Glutamatergic neuron (in vitro differentiated cells): Measurements from ENCODE around the gene SLIT3. TPM values are rescaled to one million over a fixed set of nuclear protein-coding genes. Genes with fewer than 3 reads are reported as not detected.

ENCODE experiments used
- DNase-seq: peaks from one replicate; pipeline ENCODE4 v3.0.0; 2022
- H3K27ac Mint-ChIP-seq: one replicate; pipeline ENCODE4 v1.8.0; 2020; ENCODE audit warnings: mild to moderate bottlenecking, mixed read lengths, inconsistent platforms; ENCODE audit not compliant: unreplicated experiment
- H3K27me3 Mint-ChIP-seq: one replicate; pipeline ENCODE4 v1.8.0; 2020; ENCODE audit warnings: mild to moderate bottlenecking, moderate library complexity, mixed read lengths, inconsistent platforms; ENCODE audit not compliant: unreplicated experiment
- H3K36me3 Mint-ChIP-seq: one replicate; pipeline ENCODE4 v1.8.0; 2020; ENCODE audit warnings: mild to moderate bottlenecking, mixed read lengths, inconsistent platforms; ENCODE audit not compliant: unreplicated experiment
- H3K4me1 Mint-ChIP-seq: one replicate; pipeline ENCODE4 v1.8.0; 2020; ENCODE audit warnings: mild to moderate bottlenecking, low read depth, mixed read lengths, inconsistent platforms; ENCODE audit not compliant: unreplicated experiment
- H3K4me3 Mint-ChIP-seq: one replicate; pipeline ENCODE4 v1.8.0; 2020; ENCODE audit warnings: mild to moderate bottlenecking, mixed read lengths, inconsistent platforms; ENCODE audit not compliant: unreplicated experiment
- H3K9me3 Mint-ChIP-seq: one replicate; pipeline ENCODE4 v1.8.0; 2020; ENCODE audit warnings: mild to moderate bottlenecking, moderate library complexity, mixed read lengths, inconsistent platforms; ENCODE audit not compliant: unreplicated experiment
- total RNA-seq: library from RNA; stranded (reverse); fragmentation: NEBNext Ultra II Directional; extraction: Animal tissue kit (Norgen Biotek cat#: 25700); gene quantifications from one replicate; pipeline ENCODE4 v1.2.1, GENCODE V29; 2021; ENCODE audit not compliant: unreplicated experiment
- TF ChIP-seq, protein P1 (sequence below): fragments of 200-600 bp; sonication (generic); IDR thresholded peaks from one replicate; pipeline ENCODE4 v1.5.0; 2021; ENCODE audit not compliant: partially characterized antibody, unreplicated experiment

SLIT3 gene
- total RNA-seq, 1 donor from 2014 or later: 11.5 TPM

DNA sequence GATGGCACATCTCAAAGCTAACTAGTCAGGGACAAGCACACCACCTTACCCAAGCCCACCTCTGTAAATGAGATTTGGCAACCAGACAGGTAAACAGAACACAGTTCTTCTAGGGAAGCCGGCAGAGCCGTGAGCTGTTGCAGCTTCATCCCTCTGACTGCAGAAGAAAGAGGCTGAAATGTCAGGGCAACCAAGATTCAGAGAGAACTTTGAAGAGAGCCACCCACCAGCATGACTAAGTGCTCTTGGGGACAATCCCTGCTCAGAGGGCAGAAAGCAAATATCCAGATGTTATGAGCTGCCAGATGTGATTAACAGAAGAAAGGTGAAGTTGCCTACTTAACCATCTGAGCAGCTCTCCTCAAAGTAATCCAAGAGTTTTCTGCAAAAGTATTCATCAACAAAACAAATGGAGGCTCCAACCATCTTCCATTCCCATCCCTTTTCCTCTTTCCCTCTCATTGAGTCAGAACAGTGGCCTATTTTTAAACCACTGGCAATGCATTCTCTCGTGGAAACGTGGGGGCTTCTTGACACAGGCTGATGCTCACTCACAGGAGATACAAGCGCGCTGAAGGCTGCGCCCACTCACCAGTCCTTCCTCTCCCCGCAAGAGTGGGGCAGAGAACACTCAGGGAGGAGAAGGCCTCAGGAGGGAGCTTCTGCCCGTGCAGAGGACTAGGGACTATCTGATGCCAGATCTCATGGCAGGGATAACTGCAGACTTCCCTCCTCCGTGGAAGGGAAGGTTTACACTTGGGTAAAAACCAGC, 57.1 kb downstream of the SLIT3 start:
- DNase-seq: no peak
- no peaks in the 10 kb centered on the region for H3K4me1 Mint-ChIP-seq
- H3K27me3 Mint-ChIP-seq: peaks cover 3% of the 10 kb centered on the region
- TF ChIP-seq, protein P1, sequence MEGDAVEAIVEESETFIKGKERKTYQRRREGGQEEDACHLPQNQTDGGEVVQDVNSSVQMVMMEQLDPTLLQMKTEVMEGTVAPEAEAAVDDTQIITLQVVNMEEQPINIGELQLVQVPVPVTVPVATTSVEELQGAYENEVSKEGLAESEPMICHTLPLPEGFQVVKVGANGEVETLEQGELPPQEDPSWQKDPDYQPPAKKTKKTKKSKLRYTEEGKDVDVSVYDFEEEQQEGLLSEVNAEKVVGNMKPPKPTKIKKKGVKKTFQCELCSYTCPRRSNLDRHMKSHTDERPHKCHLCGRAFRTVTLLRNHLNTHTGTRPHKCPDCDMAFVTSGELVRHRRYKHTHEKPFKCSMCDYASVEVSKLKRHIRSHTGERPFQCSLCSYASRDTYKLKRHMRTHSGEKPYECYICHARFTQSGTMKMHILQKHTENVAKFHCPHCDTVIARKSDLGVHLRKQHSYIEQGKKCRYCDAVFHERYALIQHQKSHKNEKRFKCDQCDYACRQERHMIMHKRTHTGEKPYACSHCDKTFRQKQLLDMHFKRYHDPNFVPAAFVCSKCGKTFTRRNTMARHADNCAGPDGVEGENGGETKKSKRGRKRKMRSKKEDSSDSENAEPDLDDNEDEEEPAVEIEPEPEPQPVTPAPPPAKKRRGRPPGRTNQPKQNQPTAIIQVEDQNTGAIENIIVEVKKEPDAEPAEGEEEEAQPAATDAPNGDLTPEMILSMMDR: no peak
- peaks cover 2% of the 10 kb centered on the region for H3K9me3 Mint-ChIP-seq
- H3K36me3 Mint-ChIP-seq: peaks cover 9% of the 10 kb centered on the region
- H3K27ac Mint-ChIP-seq: no peak overlapping the region
- no peak overlapping the region for H3K4me3 Mint-ChIP-seq

DNA sequence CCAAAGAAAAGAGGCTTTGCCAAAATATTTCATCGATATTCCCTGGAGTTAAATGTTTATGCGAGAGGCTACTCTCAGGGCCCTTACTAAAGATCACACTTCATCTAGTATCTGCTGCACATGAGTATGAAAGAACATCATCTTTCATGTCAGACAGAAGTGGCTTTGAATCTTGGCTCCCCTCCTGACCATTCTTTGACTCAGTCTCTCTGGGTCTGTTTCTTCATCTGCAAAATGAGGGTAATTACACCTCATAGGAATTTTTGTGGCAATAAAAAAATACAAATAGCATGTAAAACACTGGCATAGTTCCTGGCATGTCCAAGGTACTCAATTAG, 58.1 kb downstream of the SLIT3 start:
- H3K27me3 Mint-ChIP-seq: peaks cover 3% of the 10 kb centered on the region

DNA sequence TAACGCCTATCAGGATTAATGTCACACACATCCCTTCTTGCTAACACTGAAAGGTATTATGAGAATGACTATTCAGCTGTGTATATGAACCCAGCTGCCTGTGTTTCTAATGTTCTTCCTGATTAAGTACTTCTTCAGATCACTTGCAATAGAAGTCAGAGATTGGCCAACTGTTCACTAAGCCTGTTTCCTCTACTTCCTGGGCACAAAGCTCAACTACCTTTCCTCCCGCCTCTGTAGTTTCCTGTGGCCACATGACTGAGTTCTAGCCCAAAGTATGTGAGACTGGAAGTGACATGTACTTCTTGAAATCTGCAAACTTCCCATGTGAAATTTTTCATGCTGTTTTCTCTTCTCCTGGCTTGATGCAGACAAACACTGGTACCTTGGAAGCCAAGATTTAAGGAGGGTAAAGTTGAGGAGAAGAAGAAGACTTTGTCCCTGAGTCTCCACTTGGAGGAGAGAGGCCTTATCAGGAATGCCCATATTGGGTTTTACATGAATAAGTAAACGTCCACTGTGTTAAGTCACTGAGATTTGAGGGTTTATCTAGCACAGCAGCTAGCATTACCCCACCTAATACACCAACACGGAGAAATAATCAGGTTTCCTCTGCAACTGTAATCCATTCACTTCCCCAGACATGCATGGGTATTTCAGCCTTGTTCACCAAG, 58.6 kb downstream of the SLIT3 start:
- no peak for DNase-seq
- no peaks in the 10 kb centered on the region for H3K4me1 Mint-ChIP-seq
- no peaks in the 10 kb centered on the region for H3K9me3 Mint-ChIP-seq
- H3K27ac Mint-ChIP-seq: no peak overlapping the region
- H3K36me3 Mint-ChIP-seq: peaks cover 4% of the 10 kb centered on the region
- H3K27me3 Mint-ChIP-seq: peaks cover 3% of the 10 kb centered on the region
- TF ChIP-seq, protein P1: no peak
- H3K4me3 Mint-ChIP-seq: no peak overlapping the region

More for the DNA sequence above, 58.1 kb downstream of the SLIT3 start:
- Mint-ChIP-seq H3K4me1 (no peaks in the 10 kb centered on the region), H3K27ac (no peak overlapping the region), H3K4me3 (no peak overlapping the region), H3K36me3 (peaks cover 4% of the 10 kb centered on the region), H3K9me3 (no peaks in the 10 kb centered on the region)
- no peak for DNase-seq
- TF ChIP-seq, protein P1: no peak

DNA sequence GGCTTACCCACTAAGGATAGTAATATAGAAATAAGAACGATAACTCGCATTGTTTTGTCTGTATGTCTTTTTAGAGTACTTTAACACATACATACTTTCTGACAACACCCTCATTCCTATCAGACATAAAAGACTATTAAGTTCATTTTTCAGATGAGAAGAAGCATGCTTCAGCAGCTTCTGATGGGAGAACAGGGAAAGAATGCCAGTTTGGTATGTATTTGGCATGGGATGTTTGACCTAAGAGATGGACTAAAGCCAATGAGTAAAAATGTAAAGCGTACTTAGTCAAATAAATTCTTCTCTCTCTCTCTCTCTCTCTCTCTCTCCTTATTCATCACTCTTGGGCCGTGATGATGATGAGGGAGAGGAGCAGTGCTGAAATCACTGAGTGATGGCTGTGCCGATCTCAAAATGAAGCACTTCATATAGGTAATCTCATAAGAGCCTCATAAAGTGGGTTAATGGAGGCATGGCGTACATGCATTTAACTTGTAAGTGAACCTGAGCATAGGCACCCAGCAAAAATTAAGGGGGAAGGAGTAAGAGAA, 71.5 kb downstream of the SLIT3 start:
- no peak overlapping the region for H3K4me3 Mint-ChIP-seq
- no peaks in the 10 kb centered on the region for H3K9me3 Mint-ChIP-seq
- TF ChIP-seq, protein P1: no peak
- no peak for DNase-seq
- H3K36me3 Mint-ChIP-seq: no peaks in the 10 kb centered on the region
- H3K27me3 Mint-ChIP-seq: peaks cover 2% of the 10 kb centered on the region
- no peaks in the 10 kb centered on the region for H3K4me1 Mint-ChIP-seq
- H3K27ac Mint-ChIP-seq: no peak overlapping the region

DNA sequence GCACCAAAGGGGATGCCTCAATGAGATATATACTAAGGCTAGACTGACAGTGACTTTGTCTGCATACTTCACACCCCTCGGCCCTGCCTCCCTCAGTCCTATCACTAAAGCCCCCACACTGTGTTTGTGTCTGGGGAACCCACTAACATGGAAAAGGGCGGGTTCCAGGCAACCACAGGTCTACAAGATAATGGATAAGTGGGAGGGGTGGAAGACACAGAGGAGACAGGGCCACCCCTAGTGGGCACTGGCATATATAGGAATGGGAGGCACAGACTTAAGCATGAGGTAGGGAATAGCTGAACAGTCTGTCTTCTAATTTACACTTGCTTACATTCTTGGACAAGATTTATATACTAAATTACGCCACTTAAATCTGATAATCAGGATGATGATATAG, 74.0 kb downstream of the SLIT3 start:
- H3K27me3 Mint-ChIP-seq: peaks cover 2% of the 10 kb centered on the region
- no peaks in the 10 kb centered on the region for H3K36me3 Mint-ChIP-seq
- peaks cover 1% of the 10 kb centered on the region for H3K4me1 Mint-ChIP-seq
- no peak for DNase-seq
- no peak overlapping the region for H3K27ac Mint-ChIP-seq
- TF ChIP-seq, protein P1: no peak
- H3K9me3 Mint-ChIP-seq: no peaks in the 10 kb centered on the region
- no peak overlapping the region for H3K4me3 Mint-ChIP-seq
